Activated CD4-positive, alpha-beta memory T cell treated with anti-CD3 and anti-CD28 coated beads, Interleukin-2, amount 10 ng/mL, durations not matched to agents 7 days and 5 days (primary cell): ENCODE results near the gene AHCY. TPM values are rescaled to one million over a fixed set of nuclear protein-coding genes. Genes with fewer than 3 reads are reported as not detected.
"Not testable (repeated sequence)": the region's sequence is repeated elsewhere in the genome, so short reads cannot be mapped to it uniquely, and the experiment has no call there.

ENCODE experiments used
- CTCF ChIA-PET: fragments of 350-600 bp; sonication (Branson Sonifier 250); formaldehyde crosslinking; loops from one replicate; lab custom pipeline; 2021; ENCODE audit warnings: antibody characterized with exemption, inconsistent platforms; lab: Charles Lee
- POLR2A ChIA-PET: fragments of 350-600 bp; sonication (Branson Sonifier 250); formaldehyde crosslinking; loops from one replicate; lab custom pipeline; 2021; ENCODE audit warnings: antibody characterized with exemption; lab: Charles Lee
- DNase-seq: peaks from one replicate; pipeline ENCODE4 v3.0.0-alpha.2; 2020
- H3K27ac Mint-ChIP-seq: one replicate; pipeline ENCODE4 v1.8.0; 2021; ENCODE audit warnings: mild to moderate bottlenecking, mixed read lengths
- H3K27me3 Mint-ChIP-seq: one replicate; pipeline ENCODE4 v1.8.0; 2021; ENCODE audit warnings: mixed read lengths
- H3K36me3 Mint-ChIP-seq: one replicate; pipeline ENCODE4 v1.8.0; 2021; ENCODE audit warnings: low read depth, mixed read lengths
- H3K4me1 Mint-ChIP-seq: one replicate; pipeline ENCODE4 v1.8.0; 2021; ENCODE audit warnings: mixed read lengths
- H3K4me3 Mint-ChIP-seq: one replicate; pipeline ENCODE4 v1.8.0; 2021; ENCODE audit warnings: mild to moderate bottlenecking, mixed read lengths
- H3K9me3 Mint-ChIP-seq: one replicate; pipeline ENCODE4 v1.8.0; 2021; ENCODE audit warnings: mixed read lengths
- total RNA-seq, 2 experiments: library from RNA; stranded (reverse); gene quantifications; one replicate each; pipeline ENCODE4 v1.2.3, GENCODE V29; 2021

The AHCY gene
- total RNA-seq, result 10 to 100 TPM; 50.5 to 53.0 TPM

DNA sequence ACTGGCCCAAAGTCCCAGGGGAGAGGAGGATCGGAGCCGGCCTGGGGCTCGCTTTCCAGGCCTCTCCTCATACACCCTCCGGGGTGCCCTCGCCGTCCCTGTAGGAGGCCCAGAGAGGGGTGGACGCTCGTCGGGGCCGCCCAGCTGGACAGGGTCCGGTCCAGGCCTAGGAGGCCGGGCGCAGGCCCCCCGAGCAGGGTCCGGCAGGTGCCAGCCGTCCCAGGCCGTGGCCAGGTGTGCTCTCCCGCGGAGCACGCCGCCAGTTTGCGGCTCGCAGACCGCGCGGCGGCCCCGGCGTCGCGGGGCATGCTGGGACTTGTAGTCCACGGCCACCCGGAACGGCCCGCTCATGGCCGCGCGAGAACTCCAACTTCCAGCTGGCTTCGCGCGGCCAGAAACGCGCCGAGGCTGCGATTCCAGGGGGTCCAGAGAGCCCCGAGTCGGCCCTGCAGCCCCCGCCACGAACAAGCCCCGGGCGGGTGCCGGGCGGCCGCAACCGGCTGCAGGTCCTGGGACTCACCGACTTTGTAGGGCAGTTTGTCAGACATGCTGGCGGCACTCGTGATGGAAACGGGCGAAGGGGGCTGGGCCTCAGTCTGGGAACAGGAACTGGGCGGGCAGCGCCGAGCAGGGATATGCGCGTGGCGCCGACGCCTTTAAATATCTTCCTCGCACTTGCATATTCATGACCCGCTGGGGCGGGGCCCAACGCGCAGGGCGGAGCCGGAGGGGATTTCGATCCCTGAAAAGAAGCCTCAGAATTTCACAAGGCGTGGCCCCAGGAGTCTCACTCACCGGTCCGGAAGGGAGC, at the start of gene AHCY:
TSS of gene AHCY (minus strand) at position 633 of the 811 bp plus-strand sequence. CDS start at position 548, 85 bp downstream.
- no peaks in the 10 kb centered on the region for H3K36me3 Mint-ChIP-seq
- ChIA-PET POLR2A (interaction anchor here (0.7 to 3.4 kb wide), 12 partner anchors 8 to 522 kb away, joined by 3 to 30 read pairs (median 3); partner anchors contain the start of genes DYNLRB1, EIF2S2, ITCH and RALY), CTCF (interaction anchor here (0.9 to 5.9 kb wide), 4 partner anchors 10 to 235 kb away, joined by 3 to 40 read pairs (median 9); partner anchors contain the start of gene DYNLRB1)
- peak within 1 kb of the TSS; percentile 88 for H3K27ac Mint-ChIP-seq
- peaks cover 26% of the 10 kb centered on the region for H3K4me1 Mint-ChIP-seq
- H3K27me3 Mint-ChIP-seq, result peaks cover 3% of the 10 kb centered on the region
- no peaks in the 10 kb centered on the region for H3K9me3 Mint-ChIP-seq
- peak within 1 kb of the TSS; percentile 91 for H3K4me3 Mint-ChIP-seq
- peak; percentile 95 for DNase-seq

DNA sequence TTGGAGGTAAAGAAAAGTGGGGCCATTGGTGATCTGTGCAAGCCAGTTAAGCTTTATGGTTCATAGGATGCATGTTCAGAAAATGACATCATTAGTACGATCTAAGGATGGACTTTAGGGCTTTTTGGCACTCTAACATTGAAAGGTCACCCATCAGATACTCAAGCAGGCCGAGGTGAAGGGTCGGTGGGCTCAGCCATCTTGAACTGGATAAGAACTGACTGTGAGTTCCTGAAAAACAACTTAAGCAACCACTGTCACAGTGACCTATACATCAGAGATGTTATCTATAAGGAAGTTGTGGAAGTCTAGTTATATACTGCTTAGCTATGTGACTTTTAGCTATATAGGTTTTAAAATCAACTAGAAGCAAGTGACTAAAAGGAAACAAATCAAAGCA, 46.9 kb upstream of the AHCY start:
- DNase-seq, result no peak
- Mint-ChIP-seq H3K27ac (no peak overlapping the region), H3K4me1 (peaks cover 12% of the 10 kb centered on the region), H3K36me3 (no peaks in the 10 kb centered on the region), H3K9me3 (no peaks in the 10 kb centered on the region), H3K27me3 (no peaks in the 10 kb centered on the region), H3K4me3 (no peak overlapping the region)
- POLR2A ChIA-PET, result interaction anchor here (0.6 to 1.3 kb wide), 2 partner anchors 9 to 208 kb away, joined by 3 read pairs; no protein-coding TSS in a partner anchor
- CTCF ChIA-PET, result interaction anchor here (0.7 to 1.7 kb wide), 3 partner anchors 16 to 106 kb away, joined by 3 to 9 read pairs (median 4); no protein-coding TSS in a partner anchor

DNA sequence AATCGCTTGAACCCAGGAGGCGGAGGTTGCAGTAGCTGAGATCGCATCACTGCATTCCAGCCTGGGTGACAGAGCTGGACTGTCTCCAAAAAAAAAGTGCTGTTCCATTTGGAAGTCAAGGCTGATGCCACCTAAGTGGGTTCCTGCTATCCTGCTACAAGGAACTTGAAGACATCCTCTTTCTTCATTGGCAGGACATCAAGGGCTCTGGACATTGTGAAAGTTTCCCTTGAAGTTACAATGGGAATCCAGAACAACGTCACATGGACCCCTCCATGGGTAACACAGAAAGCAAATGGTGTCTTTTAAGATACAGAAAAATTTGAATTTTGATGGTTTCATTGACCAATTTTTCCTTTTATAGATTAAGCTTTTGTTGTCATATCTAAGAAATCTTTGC, 44.4 kb upstream of the AHCY start:
- DNase-seq, result no peak
- no peak overlapping the region for H3K27ac Mint-ChIP-seq
- ChIA-PET CTCF (interaction anchor here (0.6 to 1.8 kb wide), 2 partner anchors 15 to 35 kb away, joined by 3 to 7 read pairs; partner anchors contain the start of gene ITCH), POLR2A (no interaction called here)
- peaks cover 12% of the 10 kb centered on the region for H3K4me1 Mint-ChIP-seq
- no peak overlapping the region for H3K4me3 Mint-ChIP-seq
- no peaks in the 10 kb centered on the region for H3K9me3 Mint-ChIP-seq
- no peaks in the 10 kb centered on the region for H3K36me3 Mint-ChIP-seq
- no peaks in the 10 kb centered on the region for H3K27me3 Mint-ChIP-seq

DNA sequence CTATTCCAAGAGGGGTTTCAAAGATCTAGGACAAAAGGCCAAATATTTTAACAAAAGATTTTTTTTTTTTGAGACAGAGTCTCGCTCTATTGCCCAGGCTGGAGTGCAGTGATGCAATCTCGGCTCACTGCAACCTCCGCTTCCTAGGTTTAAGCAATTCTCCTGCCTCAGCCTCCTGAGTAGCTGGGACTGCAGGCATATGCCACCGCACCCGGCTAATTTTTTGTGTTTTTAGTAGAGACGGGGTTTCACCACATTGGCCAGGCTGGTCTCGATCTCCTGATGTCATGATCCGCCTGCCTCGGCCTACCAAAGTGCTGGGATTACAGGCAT, 43.3 kb upstream of the AHCY start:
- H3K4me3 Mint-ChIP-seq, H3K27ac Mint-ChIP-seq, POLR2A ChIA-PET, H3K27me3 Mint-ChIP-seq, H3K9me3 Mint-ChIP-seq, H3K36me3 Mint-ChIP-seq, CTCF ChIA-PET, DNase-seq: not testable (repeated sequence)
- H3K4me1 Mint-ChIP-seq, result peaks cover 12% of the 10 kb centered on the region

DNA sequence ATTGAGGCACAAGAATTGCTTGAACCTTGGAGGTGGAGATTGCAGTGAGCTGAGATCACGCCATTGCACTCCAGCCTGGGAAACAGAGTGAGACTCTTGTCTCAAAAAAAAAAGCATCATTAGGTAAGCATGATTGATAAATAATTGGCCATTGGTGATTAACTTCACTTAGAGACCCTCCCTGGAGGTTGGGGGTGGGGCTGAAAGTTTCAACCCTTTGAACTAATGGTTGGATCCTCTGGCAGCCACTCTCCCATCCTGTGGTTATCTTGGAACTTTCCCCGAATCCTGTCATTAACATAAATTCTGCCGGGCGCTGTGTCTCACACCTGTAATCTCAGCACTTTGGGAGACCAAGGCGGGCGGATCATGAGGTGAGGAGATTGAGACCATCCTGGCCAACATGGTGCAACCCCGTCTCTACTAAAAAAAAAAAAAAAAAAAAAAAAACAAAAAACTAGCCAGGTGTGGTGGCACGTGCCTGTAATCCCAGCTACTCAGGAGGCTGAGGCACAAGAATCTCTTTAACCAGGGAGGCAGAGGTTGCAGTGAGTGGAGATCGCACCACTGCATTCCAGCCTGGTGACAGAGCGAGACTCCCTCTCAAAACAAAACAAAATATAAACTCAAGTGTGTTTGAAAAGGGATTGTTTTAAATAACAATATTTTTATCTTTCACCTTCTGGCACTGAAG, 42.8 kb upstream of the AHCY start:
- not testable (repeated sequence) for DNase-seq

DNA sequence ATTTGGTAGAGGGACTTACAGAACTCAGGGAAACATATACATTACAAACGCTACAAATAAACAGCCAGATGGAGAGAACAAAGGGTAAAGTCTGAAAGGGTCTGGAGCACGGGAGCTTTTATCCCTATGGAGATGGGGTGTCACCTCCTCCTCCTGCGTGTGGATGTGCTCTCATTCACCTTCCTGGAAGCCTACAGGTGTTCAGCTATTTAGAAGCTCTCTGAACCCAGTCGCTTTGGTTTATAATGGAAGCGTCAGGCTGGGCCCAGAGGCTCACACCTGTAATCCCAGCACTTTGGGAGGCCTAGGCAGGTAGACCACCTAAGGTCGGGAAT, 42.2 kb upstream of the AHCY start:
- Mint-ChIP-seq H3K4me1 (peaks cover 9% of the 10 kb centered on the region), H3K27ac (no peak overlapping the region), H3K27me3 (no peaks in the 10 kb centered on the region), H3K4me3 (no peak overlapping the region), H3K9me3 (no peaks in the 10 kb centered on the region), H3K36me3 (no peaks in the 10 kb centered on the region)
- no peak for DNase-seq
- POLR2A ChIA-PET, result no interaction called here
- CTCF ChIA-PET, result interaction anchor here (1.9 kb wide), 1 partner anchor 33 kb away, joined by 6 read pairs; no protein-coding TSS in a partner anchor

More for the DNA sequence above, 42.8 kb upstream of the AHCY start:
- POLR2A ChIA-PET, H3K27ac Mint-ChIP-seq, H3K4me3 Mint-ChIP-seq, CTCF ChIA-PET, H3K36me3 Mint-ChIP-seq, H3K9me3 Mint-ChIP-seq, H3K27me3 Mint-ChIP-seq: not testable (repeated sequence)
- peaks cover 12% of the 10 kb centered on the region for H3K4me1 Mint-ChIP-seq

DNA sequence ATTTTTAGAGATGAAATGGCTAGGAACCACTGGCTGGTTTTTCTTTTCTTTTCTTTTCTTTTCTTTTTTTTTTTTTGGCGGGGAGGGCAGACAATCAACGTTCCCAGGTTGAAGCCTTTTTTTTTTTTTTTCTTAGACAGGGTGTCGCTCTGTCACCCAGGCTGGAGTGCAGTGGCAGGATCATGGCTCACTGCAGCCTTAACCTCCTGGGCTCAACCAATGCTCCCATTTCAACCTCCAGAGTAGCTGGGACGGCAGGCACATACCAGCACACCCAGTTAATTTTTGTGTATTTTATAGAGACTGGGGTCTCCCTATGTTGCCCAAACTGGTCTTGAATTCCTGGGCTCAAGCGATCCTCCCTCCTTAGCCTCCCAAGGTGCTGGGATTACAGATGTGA, 41.1 kb upstream of the AHCY start:
- Mint-ChIP-seq H3K9me3 (no peaks in the 10 kb centered on the region), H3K4me1 (no peaks in the 10 kb centered on the region), H3K36me3 (no peaks in the 10 kb centered on the region), H3K4me3 (no peak overlapping the region), H3K27me3 (no peaks in the 10 kb centered on the region), H3K27ac (no peak overlapping the region)
- ChIA-PET POLR2A (no interaction called here), CTCF (interaction anchor here (1.9 kb wide), 1 partner anchor 32 kb away, joined by 6 read pairs; no protein-coding TSS in a partner anchor)
- no peak for DNase-seq

DNA sequence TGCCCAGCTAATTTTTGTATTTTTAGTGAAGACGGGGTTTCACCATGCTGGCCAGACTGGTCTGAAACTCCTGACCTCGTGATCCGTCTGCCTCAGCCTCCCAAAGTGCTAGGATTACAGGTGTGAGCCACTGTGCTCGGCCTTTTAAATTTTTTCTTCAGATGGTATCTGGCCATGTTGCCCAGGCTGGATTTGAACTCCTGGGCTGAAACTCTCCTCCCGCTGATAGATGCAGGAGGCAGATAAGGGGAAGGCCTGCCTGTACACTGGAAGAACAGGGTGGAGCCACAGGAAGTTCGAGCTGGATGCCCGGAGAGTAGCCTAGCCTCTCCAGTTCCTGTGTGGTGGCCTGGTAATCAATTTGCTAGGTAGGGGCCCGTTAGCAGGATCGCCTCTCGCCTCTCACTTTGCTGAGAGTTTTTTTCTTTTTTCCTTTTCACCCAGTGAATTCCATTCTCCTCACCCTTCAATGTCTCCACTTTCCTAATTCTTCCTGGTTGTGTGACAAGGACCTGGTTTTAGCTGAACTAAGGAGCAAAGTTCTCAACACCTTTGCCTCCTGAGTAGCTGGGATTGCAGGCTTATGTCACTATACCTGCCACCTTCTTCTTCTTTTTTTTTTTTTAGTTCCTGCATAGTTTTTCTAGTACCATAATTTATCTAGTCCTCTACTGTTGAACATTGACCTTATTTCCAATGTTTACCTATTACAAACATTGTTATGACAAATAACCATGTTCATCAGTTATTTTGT, 40.5 kb upstream of the AHCY start:
- ChIA-PET POLR2A (interaction anchor here (0.6 kb wide), 1 partner anchor 125 kb away, joined by 4 read pairs; no protein-coding TSS in a partner anchor), CTCF (interaction anchor here (1.9 kb wide), 1 partner anchor 31 kb away, joined by 6 read pairs; no protein-coding TSS in a partner anchor)
- Mint-ChIP-seq H3K36me3 (no peaks in the 10 kb centered on the region), H3K27ac (no peak overlapping the region), H3K4me3 (no peak overlapping the region), H3K4me1 (no peaks in the 10 kb centered on the region), H3K27me3 (no peaks in the 10 kb centered on the region), H3K9me3 (no peaks in the 10 kb centered on the region)
- DNase-seq, result no peak

DNA sequence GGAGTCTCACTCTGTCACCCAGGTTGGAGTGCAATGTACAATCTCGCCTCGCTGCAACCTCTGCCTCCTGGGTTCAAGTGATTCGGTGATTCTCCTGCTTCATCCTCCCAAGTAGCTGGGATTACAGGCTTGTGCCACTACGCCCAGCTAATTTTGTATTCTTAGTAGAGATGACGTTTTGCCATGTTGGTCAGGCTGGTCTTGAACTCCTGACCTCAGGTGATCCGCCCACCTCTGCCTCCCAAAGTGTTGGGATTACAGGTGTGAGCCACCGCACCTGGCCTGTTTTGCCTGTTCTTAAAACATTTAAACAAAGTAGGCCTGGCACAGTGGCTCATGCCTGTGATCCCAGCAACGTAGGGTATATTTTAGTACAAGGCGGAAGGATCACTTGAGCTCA, 38.0 kb upstream of the AHCY start:
- not testable (repeated sequence) for H3K4me1 Mint-ChIP-seq, DNase-seq

DNA sequence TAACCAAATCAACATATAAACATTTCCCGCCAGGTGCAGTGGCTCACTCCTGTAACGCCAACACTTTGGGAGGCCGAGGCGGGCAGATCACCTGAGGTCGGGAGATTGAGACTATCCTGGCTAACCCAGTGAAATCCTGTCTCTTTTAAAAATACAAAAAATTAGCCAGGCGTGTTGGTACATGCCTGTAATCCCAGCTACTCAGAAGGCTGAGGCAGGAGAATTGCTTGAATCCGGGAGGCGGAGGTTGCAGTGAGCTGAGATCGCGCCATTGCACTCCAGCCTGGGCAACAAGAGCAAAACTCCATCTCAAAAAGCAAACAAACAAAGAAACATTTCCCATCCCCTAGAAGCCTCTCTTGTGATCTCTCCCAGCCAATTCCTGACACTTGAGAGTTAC, 37.6 kb upstream of the AHCY start:
- H3K36me3 Mint-ChIP-seq, CTCF ChIA-PET, H3K9me3 Mint-ChIP-seq, H3K4me1 Mint-ChIP-seq, H3K27me3 Mint-ChIP-seq, H3K27ac Mint-ChIP-seq, H3K4me3 Mint-ChIP-seq, DNase-seq: not testable (repeated sequence)
- POLR2A ChIA-PET, result interaction anchor here (1.0 kb wide), 1 partner anchor 9 kb away, joined by 3 read pairs; no protein-coding TSS in a partner anchor

More for the DNA sequence above, 38.0 kb upstream of the AHCY start:
- POLR2A ChIA-PET, result interaction anchor here (1.0 kb wide), 1 partner anchor 9 kb away, joined by 3 read pairs; no protein-coding TSS in a partner anchor
- CTCF ChIA-PET, H3K27ac Mint-ChIP-seq, H3K27me3 Mint-ChIP-seq, H3K4me3 Mint-ChIP-seq, H3K36me3 Mint-ChIP-seq, H3K9me3 Mint-ChIP-seq: not testable (repeated sequence)

DNA sequence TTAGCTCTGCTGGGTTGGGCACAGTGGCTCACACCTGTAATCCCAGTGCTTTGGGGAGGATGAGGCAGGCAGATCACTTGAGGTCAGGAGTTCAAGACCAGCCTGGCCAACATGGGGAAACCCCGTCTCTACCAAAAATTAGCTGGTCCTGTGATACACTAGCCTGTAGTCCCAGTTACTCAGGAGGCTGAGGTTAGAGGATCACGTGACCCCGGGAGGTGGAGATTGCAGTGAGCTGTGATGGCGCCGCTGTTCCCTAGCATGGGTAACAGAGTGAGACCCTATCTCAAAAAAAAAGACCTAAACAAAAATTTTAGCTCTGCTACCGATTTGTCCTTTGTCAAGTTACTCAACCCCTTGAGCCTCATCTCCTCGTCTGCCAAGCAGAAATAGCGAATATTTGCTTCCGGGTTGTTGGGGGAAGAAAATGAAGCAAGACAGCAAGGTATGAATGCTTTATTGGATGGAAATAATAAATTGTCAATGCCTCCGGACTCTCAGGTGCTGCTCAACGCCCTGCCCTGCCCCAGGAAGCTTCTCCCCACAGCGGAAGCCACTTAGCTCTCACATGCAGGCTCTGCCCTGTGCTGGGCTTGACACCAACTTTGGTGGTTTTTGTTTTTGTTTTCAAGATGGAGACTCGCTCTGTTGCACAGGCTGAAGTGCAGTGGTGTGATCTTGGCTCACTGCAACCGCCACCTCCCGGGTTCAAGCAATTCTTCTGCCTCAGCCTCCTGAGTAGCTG, 35.0 kb upstream of the AHCY start:
- H3K27me3 Mint-ChIP-seq, result no peaks in the 10 kb centered on the region
- no peaks in the 10 kb centered on the region for H3K9me3 Mint-ChIP-seq
- DNase-seq, result peak; percentile 25
- POLR2A ChIA-PET, result interaction anchor here (0.7 to 1.8 kb wide), 5 partner anchors 11 to 178 kb away, joined by 3 to 4 read pairs (median 4); partner anchors contain the start of genes DYNLRB1 and ITCH
- H3K4me1 Mint-ChIP-seq, result peaks cover 3% of the 10 kb centered on the region
- CTCF ChIA-PET, result interaction anchor here (1.2 kb wide), 1 partner anchor 26 kb away, joined by 3 read pairs; no protein-coding TSS in a partner anchor
- peak overlapping the region; percentile 75 for H3K27ac Mint-ChIP-seq
- H3K4me3 Mint-ChIP-seq, result peak overlapping the region; percentile 18
- H3K36me3 Mint-ChIP-seq, result no peaks in the 10 kb centered on the region

DNA sequence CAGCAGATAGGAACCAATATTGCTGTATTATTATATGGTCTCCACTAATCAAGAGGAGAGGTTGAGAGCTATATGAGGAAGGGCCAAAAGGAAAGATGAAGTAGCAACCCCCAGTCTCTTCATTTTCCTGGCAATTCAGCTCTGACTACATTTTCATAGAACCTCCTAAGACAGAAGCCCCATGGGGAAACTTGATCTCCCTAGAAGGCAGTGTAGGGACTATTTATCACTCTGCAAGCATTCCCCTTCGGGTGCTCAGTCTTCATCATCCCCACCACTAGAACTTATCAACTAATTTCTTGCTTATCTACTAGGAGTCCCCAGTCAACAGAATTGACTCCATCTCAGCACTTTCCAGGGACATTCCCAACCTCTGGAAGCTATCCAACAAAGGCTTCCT, 34.4 kb upstream of the AHCY start:
- no peak for DNase-seq
- Mint-ChIP-seq H3K9me3 (no peaks in the 10 kb centered on the region), H3K4me3 (no peak overlapping the region), H3K4me1 (peaks cover 3% of the 10 kb centered on the region), H3K36me3 (no peaks in the 10 kb centered on the region), H3K27ac (no peak overlapping the region), H3K27me3 (no peaks in the 10 kb centered on the region)
- ChIA-PET POLR2A (interaction anchor here (0.7 to 1.8 kb wide), 5 partner anchors 12 to 178 kb away, joined by 3 to 4 read pairs (median 4); partner anchors contain the start of genes DYNLRB1 and ITCH), CTCF (interaction anchor here (1.2 kb wide), 1 partner anchor 25 kb away, joined by 3 read pairs; no protein-coding TSS in a partner anchor)
